Muscle layer of colon (tissue), 2 donors: ENCODE measurements around the gene CPLX1.
"Not testable (repeated sequence)": the region's sequence is repeated elsewhere in the genome, so short reads cannot be mapped to it uniquely, and the experiment has no call there.

Experiments used
- H3K27ac ChIP-seq: one replicate; pipeline ENCODE4 v1.7.0; 2013; ENCODE audit warnings: low read depth, mild to moderate bottlenecking, low read length, moderate library complexity
- H3K27me3 ChIP-seq, 2 donors: one replicate each; pipeline ENCODE4 v1.7.0; 2013; ENCODE audit warnings: low read length in 2 of 2, mild to moderate bottlenecking in 2 of 2; ENCODE audit not compliant: insufficient read depth in 2 of 2, control insufficient read depth in 1 of 2
- H3K36me3 ChIP-seq: one replicate; pipeline ENCODE4 v1.7.0; 2013; ENCODE audit warnings: mild to moderate bottlenecking, low read length; ENCODE audit not compliant: insufficient read depth
- H3K4me1 ChIP-seq: one replicate; pipeline ENCODE4 v1.7.0; 2013; ENCODE audit warnings: mild to moderate bottlenecking, low read length; ENCODE audit not compliant: insufficient read depth
- H3K4me3 ChIP-seq, 2 donors: one replicate each; pipeline ENCODE4 v1.7.0; 2013; ENCODE audit warnings: low read length in 2 of 2, low read depth in 1 of 2, mild to moderate bottlenecking in 1 of 2, moderate library complexity in 1 of 2
- H3K9ac ChIP-seq: one replicate; pipeline ENCODE4 v1.7.0; 2013; ENCODE audit warnings: low read length
- H3K9me3 ChIP-seq: one replicate; pipeline ENCODE4 v1.7.0; 2013; ENCODE audit warnings: mild to moderate bottlenecking, low read length
- donor health status: abdominal sarcoma.
- donor health status: Adenocarcinoma of cecum.

The CPLX1 gene

DNA sequence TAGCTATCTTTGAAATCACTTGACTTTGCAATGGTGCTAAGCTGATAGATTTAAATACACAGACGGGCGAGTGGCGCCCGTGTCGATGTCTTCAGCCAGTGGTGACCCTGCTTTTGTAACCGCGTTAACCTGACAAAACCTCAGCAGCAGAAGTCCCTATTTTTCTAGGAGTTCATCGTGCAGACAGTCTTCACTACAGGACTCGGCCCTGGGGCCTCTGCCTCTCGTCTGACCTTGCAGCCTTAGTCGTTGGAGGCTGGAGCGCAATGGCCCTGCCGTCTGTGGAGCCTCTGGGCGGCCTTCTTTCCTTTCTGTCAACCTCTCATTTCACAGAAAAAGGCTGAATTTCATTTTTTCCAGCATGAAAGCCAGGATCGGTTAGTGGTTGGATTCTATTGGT, 57.9 kb downstream of the CPLX1 start:
- Histone ChIP-seq H3K36me3 (peaks cover 30% of the 10 kb centered on the region), H3K9ac (no peak overlapping the region), H3K4me1 (no peaks in the 10 kb centered on the region), H3K4me3 (no peak overlapping the region), H3K27me3 (no peaks in the 10 kb centered on the region), H3K9me3 (no peaks in the 10 kb centered on the region), H3K27ac (no peak overlapping the region)

DNA sequence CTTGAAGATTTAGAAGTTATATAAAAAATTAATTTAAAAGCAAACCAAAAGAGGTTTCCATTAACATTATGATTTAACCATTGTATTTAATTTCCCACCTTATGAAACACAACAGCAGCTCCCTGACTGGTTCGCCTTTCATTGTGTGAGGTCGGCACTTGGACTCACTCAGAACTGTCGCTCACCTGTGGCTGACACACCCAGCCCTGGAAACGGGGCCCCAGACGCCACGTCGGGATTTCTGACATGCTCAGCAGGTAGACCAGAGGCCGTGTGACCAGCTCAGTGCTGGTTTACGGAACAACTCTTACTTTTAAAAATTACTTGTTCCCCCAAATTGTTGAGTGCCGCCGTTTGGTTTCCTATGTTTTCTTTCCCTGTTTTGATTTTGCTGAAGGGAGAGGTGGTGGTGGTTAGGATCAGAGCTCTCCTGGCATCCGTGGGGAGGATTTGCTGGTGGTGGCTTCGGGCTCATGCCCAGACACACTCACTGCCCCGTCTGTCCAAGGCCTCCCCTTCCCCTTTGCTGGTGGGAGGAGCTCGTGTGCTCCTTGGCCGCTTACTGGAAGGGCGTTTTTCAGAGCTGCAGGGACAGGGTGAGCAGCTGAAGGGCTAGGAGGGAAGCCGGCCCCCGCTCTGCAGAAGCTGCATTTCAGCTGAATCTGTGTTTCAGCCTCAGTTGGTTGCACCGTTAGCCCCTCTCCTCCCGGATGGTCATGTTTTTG, 59.2 kb downstream of the CPLX1 start:
- no peaks in the 10 kb centered on the region for H3K4me1 ChIP-seq
- H3K9ac ChIP-seq, result no peak overlapping the region
- no peaks in the 10 kb centered on the region for H3K9me3 ChIP-seq
- no peak overlapping the region for H3K4me3 ChIP-seq
- no peaks in the 10 kb centered on the region for H3K27me3 ChIP-seq
- H3K36me3 ChIP-seq, result peaks cover 44% of the 10 kb centered on the region
- H3K27ac ChIP-seq, result no peak overlapping the region

DNA sequence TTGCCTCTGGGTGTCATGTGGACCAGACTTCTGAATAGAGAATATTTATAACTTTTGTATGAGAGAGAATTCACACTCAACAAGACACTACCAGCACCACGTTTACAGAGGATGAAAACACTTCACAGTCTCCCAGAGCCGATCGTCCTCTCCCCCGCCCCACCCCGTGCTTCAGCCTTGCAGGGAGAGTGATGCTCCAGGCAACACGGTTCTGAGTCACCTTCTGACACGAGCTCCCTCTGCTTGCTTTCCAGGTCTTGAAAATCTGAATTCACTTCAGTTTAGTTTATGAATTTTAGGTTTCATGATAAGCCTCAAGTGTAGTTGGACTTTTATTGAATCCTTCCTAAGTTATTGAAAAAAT, 59.8 kb downstream of the CPLX1 start:
- Histone ChIP-seq H3K9me3 (no peaks in the 10 kb centered on the region), H3K27ac (no peak overlapping the region), H3K27me3 (no peaks in the 10 kb centered on the region), H3K9ac (no peak overlapping the region), H3K4me1 (no peaks in the 10 kb centered on the region), H3K4me3 (no peak overlapping the region), H3K36me3 (peaks cover 49% of the 10 kb centered on the region)

DNA sequence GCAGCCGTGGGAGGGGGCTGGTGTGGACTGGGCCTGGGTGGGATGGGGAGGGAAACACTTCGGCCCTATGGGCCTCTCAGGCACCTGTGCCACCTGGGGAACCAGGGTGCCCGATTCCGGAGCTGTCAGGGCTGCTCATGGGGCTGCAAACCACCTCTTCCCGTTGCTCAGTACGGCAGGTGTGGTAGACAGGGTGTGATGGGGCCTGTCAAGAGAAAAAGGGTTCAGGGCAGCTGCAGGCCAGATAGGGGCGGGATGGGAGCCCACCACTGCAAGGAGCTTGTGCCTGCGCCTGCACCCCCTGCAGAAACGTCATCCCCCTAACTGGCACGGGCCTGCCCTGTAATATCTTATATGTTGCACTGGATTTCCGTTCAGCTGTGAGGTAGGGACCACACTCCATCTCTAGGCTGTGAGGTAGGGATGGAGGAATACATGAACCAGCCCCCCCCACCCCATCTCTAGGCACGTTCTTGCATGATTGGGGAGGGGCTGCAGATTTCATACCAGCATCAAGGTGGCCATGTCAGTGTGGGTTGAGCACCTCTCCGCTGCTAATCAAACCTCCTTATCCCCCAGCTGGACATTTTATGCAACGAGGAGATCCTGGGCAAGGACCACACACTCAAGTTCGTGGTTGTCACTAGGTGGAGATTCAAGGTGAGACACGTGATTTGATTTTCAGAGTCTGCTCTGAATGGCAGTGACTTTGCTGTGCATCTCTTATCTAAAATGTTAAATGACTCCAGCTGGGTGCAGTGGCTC, 61.3 kb downstream of the CPLX1 start:
- no peak overlapping the region for H3K4me3 ChIP-seq
- H3K9ac ChIP-seq, result no peak overlapping the region
- no peaks in the 10 kb centered on the region for H3K9me3 ChIP-seq
- peaks cover 50% of the 10 kb centered on the region for H3K36me3 ChIP-seq
- no peak overlapping the region for H3K27ac ChIP-seq
- no peaks in the 10 kb centered on the region for H3K4me1 ChIP-seq
- no peaks in the 10 kb centered on the region for H3K27me3 ChIP-seq

DNA sequence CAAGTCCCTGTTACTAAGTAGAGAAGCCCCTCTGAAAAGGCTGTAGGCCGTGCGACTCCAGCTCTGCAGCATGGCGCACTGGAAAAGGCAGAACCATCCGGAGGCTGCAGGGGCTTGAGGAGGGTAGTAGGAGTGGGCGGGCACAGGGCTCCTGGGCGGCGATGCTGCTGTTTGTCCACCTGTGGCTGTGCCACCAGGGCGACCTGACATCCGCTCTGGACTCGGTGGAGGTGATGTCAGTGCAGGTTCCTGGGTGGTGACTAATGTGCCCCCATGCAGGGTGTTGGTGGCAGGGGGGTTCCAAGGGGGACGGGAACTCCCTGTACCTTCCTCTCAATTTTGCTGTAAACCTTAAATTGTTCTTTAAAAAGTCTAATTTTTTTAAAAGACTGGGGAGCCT, 62.0 kb downstream of the CPLX1 start:
- Histone ChIP-seq H3K9ac (no peak overlapping the region), H3K27ac (no peak overlapping the region), H3K9me3 (no peaks in the 10 kb centered on the region), H3K4me1 (no peaks in the 10 kb centered on the region), H3K27me3 (no peaks in the 10 kb centered on the region), H3K36me3 (peaks cover 50% of the 10 kb centered on the region), H3K4me3 (no peak overlapping the region)

DNA sequence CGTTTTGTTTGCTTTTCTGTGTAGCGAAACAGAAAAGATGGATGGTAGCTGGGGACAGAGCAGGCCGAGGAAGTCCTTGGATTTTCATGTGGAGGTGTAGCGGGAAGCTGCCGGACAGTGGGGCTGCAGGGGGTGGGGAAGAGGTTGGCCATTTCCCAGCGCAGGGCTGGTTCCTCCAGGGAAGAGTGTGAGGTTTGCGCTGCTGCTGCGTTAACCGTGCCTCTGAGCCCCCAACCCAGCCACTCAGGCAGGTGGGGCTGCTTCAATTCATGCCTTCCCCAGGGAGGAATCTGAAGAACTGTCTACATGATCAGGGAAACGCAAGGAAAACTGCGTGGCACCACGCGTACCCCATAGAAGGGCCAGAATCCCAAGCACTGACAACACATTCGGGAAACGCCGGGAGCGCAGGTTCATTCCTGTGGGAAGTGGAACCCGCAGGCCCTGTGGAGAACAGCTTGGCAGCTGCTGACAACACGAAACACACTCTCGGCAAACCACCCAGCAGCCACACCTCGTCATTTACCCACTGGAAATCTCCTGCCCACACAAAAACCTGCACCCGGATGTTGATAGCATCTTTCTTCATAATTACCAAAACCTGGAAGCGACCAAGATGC, 62.6 kb downstream of the CPLX1 start:
- Histone ChIP-seq H3K9ac (no peak overlapping the region), H3K9me3 (no peaks in the 10 kb centered on the region), H3K4me3 (no peak overlapping the region), H3K27me3 (no peaks in the 10 kb centered on the region), H3K36me3 (peaks cover 50% of the 10 kb centered on the region), H3K4me1 (no peaks in the 10 kb centered on the region), H3K27ac (no peak overlapping the region)

DNA sequence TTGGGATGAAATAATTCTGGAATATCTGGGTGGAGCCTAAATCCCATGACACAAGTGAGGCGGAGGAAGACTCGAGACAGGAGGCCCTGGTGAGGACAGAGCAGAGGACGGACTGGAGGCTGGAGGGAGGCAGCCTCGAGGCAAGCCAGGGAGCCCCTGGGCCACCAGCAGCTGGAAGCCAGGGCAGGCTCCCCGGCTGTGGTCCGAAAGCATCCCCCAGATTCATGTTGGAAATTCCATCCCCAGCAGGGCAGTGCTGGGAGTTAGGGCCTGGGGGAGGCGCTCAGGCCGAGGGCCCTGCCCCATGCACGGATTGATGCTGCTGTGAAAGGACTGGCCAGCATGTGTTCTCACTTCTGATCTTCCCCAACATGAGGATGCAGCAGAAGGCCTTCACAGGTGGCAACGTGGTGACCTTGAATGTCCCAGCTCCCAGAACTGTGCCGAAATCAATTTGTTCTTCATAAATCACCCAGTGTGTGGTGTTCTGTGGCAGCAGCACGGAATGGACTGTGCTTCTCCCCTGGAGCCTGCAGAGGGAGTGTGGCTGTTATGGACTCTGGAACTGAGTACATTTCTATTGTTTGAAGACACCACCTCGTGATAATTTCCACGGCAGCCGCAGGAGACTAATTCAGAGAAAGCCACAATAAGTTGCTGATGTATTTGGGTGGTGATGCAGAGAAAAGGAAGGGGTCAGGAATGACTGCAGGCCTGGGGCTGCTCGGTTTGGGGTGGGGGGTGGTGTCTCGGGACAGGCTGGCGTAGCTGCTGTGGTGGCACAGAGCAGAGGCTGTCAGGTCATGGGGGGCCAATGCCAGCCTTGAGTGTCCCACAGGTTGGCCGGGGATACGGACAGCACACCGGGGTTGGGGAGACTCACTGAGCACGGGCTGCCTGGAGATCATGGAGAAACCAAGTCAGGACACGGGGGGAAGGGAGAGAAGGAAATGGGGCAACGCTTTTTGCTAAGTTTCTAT, 63.4 kb downstream of the CPLX1 start:
- Histone ChIP-seq H3K36me3 (peaks cover 44% of the 10 kb centered on the region), H3K9me3 (no peaks in the 10 kb centered on the region), H3K4me1 (no peaks in the 10 kb centered on the region), H3K27ac (no peak overlapping the region), H3K27me3 (no peaks in the 10 kb centered on the region), H3K9ac (no peak overlapping the region), H3K4me3 (no peak overlapping the region)

DNA sequence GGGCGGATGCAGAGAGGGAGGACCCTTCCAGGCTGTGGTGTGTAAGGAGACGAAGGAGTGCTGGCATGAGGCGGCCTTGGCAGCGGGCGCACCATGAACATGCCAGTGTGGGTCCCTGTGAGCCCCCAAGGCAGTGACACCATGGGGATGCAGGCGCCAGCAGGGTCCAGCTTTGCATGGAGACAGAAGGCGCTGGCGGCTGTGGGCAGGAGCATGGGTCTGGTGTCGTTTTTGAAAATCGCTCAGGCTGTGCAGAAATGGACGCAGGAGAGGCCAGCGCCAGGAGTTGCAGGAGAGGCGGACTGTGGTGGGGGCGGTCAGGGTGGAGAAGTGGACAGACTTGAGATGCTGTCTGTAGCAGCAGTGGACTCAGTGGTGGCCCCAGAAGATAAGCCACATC, 64.2 kb downstream of the CPLX1 start:
- H3K9ac ChIP-seq, result no peak overlapping the region

DNA sequence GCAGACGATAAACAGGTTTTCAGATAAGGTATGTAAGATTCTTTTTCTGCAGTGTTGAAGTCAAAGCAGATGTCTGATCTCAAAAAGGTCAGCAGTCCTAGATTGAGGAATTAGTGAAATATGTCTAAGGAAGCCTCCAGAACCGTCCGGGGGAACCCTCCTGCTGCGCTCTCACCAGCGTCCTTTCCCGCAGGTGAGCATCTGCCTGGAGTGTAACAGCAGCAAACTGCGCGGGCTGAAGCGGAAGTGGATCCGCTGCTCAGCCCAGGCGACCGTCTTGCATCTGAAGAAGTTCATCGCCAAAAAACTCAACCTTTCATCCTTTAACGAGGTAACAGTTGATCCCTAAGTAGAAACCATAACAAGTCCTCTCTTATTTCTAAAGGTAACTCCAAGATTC, 64.8 kb downstream of the CPLX1 start:
- Histone ChIP-seq H3K9ac (no peak overlapping the region), H3K27ac (no peak overlapping the region), H3K36me3 (peaks cover 30% of the 10 kb centered on the region), H3K4me1 (no peaks in the 10 kb centered on the region), H3K27me3 (no peaks in the 10 kb centered on the region), H3K9me3 (no peaks in the 10 kb centered on the region), H3K4me3 (no peak overlapping the region)

More for the DNA sequence above, 64.2 kb downstream of the CPLX1 start:
- H3K27me3 ChIP-seq, result no peaks in the 10 kb centered on the region
- peaks cover 36% of the 10 kb centered on the region for H3K36me3 ChIP-seq
- no peaks in the 10 kb centered on the region for H3K4me1 ChIP-seq
- H3K9me3 ChIP-seq, result no peaks in the 10 kb centered on the region
- H3K27ac ChIP-seq, result no peak overlapping the region
- no peak overlapping the region for H3K4me3 ChIP-seq

DNA sequence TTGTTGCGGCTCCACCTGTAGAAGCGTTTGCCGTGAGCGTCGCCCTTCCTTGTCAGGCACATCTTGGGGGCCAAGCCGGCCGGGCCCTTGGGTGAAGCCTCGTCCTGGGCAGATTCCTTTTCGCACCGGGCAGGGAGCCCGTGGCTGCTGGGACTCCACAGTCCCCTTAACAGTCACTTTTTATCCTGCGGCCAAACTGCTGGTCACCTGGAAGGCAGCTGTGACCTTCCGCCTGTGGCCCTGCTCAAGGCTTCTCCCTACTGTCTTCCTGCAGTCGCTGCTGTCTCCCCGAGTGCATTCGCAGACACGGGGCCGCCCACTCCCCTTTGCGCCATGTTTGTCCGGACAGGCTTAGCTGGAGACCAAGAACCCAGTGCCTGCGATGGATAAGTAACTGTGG, 65.3 kb downstream of the CPLX1 start:
- Histone ChIP-seq H3K27ac (no peak overlapping the region), H3K9ac (no peak overlapping the region), H3K27me3 (no peaks in the 10 kb centered on the region), H3K36me3 (peaks cover 29% of the 10 kb centered on the region), H3K4me3 (no peak overlapping the region), H3K9me3 (no peaks in the 10 kb centered on the region), H3K4me1 (no peaks in the 10 kb centered on the region)

DNA sequence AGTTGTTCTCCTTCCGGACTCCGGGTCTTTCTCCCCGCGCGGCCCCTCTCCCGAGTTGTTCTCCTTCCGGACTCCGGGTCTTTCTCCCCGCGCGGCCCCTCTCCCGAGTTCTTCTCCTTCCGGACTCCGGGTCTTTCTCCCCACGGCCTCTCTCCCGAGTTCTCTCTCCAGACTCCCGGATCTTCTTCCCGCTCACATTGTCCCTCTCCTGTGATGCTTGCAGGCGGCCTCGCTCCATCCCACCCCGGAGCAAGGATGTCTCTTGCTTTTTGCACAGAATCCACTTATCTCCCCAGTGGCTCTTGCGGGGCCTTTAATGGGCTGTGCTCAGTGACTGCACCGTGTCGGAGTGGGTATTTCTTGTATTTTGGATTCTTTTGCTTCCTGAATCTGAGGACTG, 66.1 kb downstream of the CPLX1 start:
- H3K9ac ChIP-seq, H3K27me3 ChIP-seq, H3K4me1 ChIP-seq, H3K27ac ChIP-seq, H3K9me3 ChIP-seq, H3K4me3 ChIP-seq: not testable (repeated sequence)
- H3K36me3 ChIP-seq, result peaks cover 35% of the 10 kb centered on the region
